RWPE2 (cell line): Measurements from ENCODE around the gene PPM1M.
A peak's percentile ranks its signal among the peaks of the same experiment; 100 is the strongest.

Experiments used
- ATAC-seq: fragments of 200-7000 bp; cut with Tn5 transposase; 3 replicates; pipeline ENCODE4 v1.9.1; 2021; ENCODE audit warnings: low read depth
- DNase-seq: peaks from one replicate; pipeline ENCODE4 v3.0.0-alpha.2; 2020; ENCODE audit warnings: low spot score
- H3K27ac ChIP-seq: fragments of 450-650 bp; 2 replicates; pipeline ENCODE4 v1.5.1; 2017; ENCODE audit warnings: mild to moderate bottlenecking; ENCODE audit not compliant: poor library complexity, severe bottlenecking
- H3K27me3 ChIP-seq: fragments of 250-450 bp; sonication (Bioruptor Pico); 2 replicates; pipeline ENCODE4 v1.5.1; 2021; ENCODE audit warnings: mild to moderate bottlenecking, moderate library complexity; ENCODE audit not compliant: insufficient read depth, poor library complexity, severe bottlenecking
- H3K36me3 ChIP-seq: fragments of 250-450 bp; sonication (Bioruptor Pico); 2 replicates; pipeline ENCODE4 v1.5.1; 2020; ENCODE audit warnings: low read depth, mild to moderate bottlenecking, moderate library complexity
- H3K4me1 ChIP-seq: fragments of 250-450 bp; sonication (Bioruptor Pico); 2 replicates; pipeline ENCODE4 v1.5.1; 2021; ENCODE audit warnings: mild to moderate bottlenecking, moderate library complexity; ENCODE audit not compliant: insufficient read depth, poor library complexity, severe bottlenecking
- H3K4me3 ChIP-seq: fragments of 250-450 bp; sonication (Bioruptor Pico); 2 replicates; pipeline ENCODE4 v1.5.1; 2021; ENCODE audit warnings: mild to moderate bottlenecking, moderate library complexity; ENCODE audit not compliant: severe bottlenecking
- H3K9me3 ChIP-seq: fragments of 250-450 bp; sonication (Bioruptor Pico); 2 replicates; pipeline ENCODE4 v1.5.1; 2021; ENCODE audit warnings: mild to moderate bottlenecking, moderate library complexity; ENCODE audit not compliant: severe bottlenecking
- CTCF ChIP-seq: fragments of 450-650 bp; IDR thresholded peaks from one replicate; pipeline ENCODE4 v1.5.1; 2017; ENCODE audit warnings: mild to moderate bottlenecking, moderate library complexity; ENCODE audit not compliant: poor library complexity, severe bottlenecking

Gene PPM1M

GRCh38 chr3:52227117-52227516 lies 18.4 kb upstream of the PPM1M start:
- DNase-seq (no peak), ATAC-seq (no peak)
- no peak overlapping the region for H3K27ac ChIP-seq
- TF ChIP-seq CTCF: peak; percentile 23
- H3K4me1 ChIP-seq: no peaks in the 10 kb centered on the region
- no peaks in the 10 kb centered on the region for H3K27me3 ChIP-seq
- H3K9me3 ChIP-seq: no peaks in the 10 kb centered on the region
- H3K4me3 ChIP-seq: no peak overlapping the region
- H3K36me3 ChIP-seq: peaks cover 30% of the 10 kb centered on the region

GRCh38 chr3:52227766-52228165 lies 17.8 kb upstream of the PPM1M start:
- TF ChIP-seq CTCF: no peak
- Histone ChIP-seq H3K36me3 (peaks cover 37% of the 10 kb centered on the region), H3K4me1 (no peaks in the 10 kb centered on the region), H3K9me3 (no peaks in the 10 kb centered on the region), H3K4me3 (no peak overlapping the region), H3K27ac (no peak overlapping the region), H3K27me3 (no peaks in the 10 kb centered on the region)
- no peak for DNase-seq
- ATAC-seq: no peak

- Histone ChIP-seq H3K27me3 (no peaks in the 10 kb centered on the region), H3K27ac (no peak overlapping the region), H3K4me3 (no peak overlapping the region), H3K4me1 (no peaks in the 10 kb centered on the region), H3K9me3 (no peaks in the 10 kb centered on the region), H3K36me3 (peaks cover 42% of the 10 kb centered on the region)
- ATAC-seq (no peak), DNase-seq (peak; percentile 38)
- no peak for TF ChIP-seq CTCF
These were observed 17.3 kb upstream of the PPM1M start for GRCh38 chr3:52228266-52228665.

GRCh38 chr3:52228751-52229291 lies 16.7 kb upstream of the PPM1M start:
- DNase-seq (peak; percentile 48), ATAC-seq (no peak)
- H3K9me3 ChIP-seq: no peaks in the 10 kb centered on the region
- no peak overlapping the region for H3K27ac ChIP-seq
- no peaks in the 10 kb centered on the region for H3K4me1 ChIP-seq
- no peaks in the 10 kb centered on the region for H3K27me3 ChIP-seq
- no peak overlapping the region for H3K4me3 ChIP-seq
- H3K36me3 ChIP-seq: peaks cover 45% of the 10 kb centered on the region
- TF ChIP-seq CTCF: no peak

- Histone ChIP-seq H3K4me3 (no peak overlapping the region), H3K9me3 (no peaks in the 10 kb centered on the region), H3K36me3 (peaks cover 50% of the 10 kb centered on the region), H3K27me3 (no peaks in the 10 kb centered on the region), H3K27ac (no peak overlapping the region), H3K4me1 (no peaks in the 10 kb centered on the region)
- DNase-seq (peak; percentile 42), ATAC-seq (no peak)
- TF ChIP-seq CTCF: no peak
These were observed 15.9 kb upstream of the PPM1M start for GRCh38 chr3:52229656-52230055.
